ENCODE results near the gene SLC2A9.
"Not testable (repeated sequence)": the region's sequence is repeated elsewhere in the genome, so short reads cannot be mapped to it uniquely, and the experiment has no call there.

SLC2A9 gene

DNA sequence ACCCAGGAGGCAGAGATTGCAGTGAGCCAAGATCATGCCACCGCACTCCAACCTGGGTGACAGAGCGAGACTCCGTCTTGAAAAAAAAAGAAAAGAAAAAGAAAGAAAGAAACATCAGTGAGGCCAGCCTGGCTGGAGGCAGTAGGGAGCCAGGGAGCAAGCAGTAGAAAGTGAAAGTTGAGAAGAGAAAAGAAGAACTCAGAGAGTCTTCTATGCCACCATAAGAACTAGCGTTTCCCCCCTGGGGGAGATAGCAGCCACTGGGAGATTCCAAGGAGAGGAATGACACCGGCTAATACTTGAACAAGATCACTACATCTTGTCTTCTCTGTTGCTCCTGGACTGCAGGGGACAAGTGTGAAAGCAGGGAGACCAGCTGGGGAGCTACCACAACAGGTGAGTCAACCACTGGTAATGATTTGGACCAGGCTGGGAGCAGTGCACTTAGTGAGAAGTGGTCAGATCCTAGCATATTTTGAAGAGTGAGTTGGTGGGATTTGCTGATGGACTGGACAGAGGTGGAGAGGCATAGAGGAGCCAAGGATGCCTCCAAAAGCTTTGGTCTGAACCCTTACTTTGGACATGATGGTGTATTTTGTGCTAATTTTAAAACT lies 33.4 kb downstream of the SLC2A9 start:
- Histone ChIP-seq H3K4me1 (ENCODE audit: insufficient read depth, low read length) (no peaks in the 10 kb centered on the region), H3K36me3 (ENCODE audit: insufficient read depth, low read length) (no peaks in the 10 kb centered on the region), H3K9me3 (ENCODE audit: control insufficient read depth, insufficient read depth, low read length) (no peaks in the 10 kb centered on the region), H3K9ac (ENCODE audit: low read depth, low read length) (no peak overlapping the region)

DNA sequence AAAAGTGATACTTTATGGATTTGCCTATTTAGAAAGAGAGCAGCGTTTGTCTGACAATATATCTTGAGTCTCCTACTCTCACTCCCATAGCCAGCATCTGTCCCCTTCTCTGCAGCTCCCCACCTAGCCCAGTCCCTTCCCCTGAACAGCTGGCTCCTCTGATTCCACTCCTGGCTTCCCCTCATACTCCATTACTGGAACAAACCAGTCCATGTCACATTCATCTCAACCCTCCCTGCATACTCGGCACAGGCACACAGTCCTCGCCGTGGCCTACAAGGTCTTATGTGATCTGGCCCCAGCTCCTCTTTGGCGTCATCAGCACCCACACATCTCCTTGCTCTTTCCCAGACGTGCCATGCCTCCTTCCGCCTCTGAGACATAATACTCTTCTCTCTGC lies 36.7 kb downstream of the SLC2A9 start:
- H3K36me3 ChIP-seq (ENCODE audit: insufficient read depth, low read length) = no peaks in the 10 kb centered on the region
- no peak overlapping the region for H3K9ac ChIP-seq (ENCODE audit: low read depth, low read length)
- H3K9me3 ChIP-seq (ENCODE audit: control insufficient read depth, insufficient read depth, low read length) = no peaks in the 10 kb centered on the region
- H3K4me1 ChIP-seq (ENCODE audit: insufficient read depth, low read length) = peaks cover 2% of the 10 kb centered on the region; the same call in 1 of the 2 replicates

DNA sequence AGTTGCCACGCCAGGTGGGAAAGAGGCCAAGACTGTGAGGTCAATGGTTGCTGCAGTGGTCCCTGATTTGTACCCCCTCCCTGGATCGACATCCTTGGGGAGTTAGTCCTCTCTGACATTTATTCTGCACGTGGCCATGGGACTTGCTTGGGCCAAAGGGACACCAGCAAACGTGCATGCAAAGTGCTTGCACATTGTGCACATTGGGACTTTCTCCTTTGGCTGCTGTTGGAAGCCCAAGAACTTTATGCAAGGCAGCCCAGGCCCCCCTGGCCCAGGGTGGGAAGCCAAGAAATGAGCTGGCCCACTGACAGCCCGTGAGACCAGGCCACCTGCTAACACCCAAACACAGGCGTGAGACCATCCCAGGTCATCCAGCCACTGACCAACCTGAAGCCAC lies 38.1 kb downstream of the SLC2A9 start:
- Histone ChIP-seq H3K4me1 (ENCODE audit: insufficient read depth, low read length) (peaks cover 12% of the 10 kb centered on the region; the same call in 1 of the 2 replicates), H3K9ac (ENCODE audit: low read depth, low read length) (no peak overlapping the region), H3K9me3 (ENCODE audit: control insufficient read depth, insufficient read depth, low read length) (no peaks in the 10 kb centered on the region), H3K36me3 (ENCODE audit: insufficient read depth, low read length) (no peaks in the 10 kb centered on the region)

DNA sequence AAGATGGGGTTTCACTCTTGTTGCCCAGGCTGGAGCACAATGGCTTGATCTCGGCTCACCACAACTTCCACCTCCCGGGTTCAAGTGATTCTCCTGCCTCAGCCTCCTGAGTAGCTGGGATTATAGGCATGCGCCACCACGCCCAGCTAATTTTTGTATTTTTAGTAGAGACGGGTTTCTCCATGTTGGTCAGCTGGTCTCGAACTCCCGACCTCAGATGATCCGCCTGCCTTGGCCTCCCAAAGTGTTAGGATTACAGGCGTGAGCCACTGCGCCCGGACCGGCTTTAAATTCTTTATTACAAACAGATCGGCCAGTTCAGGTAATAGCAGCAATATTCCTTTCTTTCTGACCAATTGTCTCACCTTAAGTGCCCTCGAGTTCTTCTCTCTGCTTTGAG lies 39.4 kb downstream of the SLC2A9 start:
- H3K9ac ChIP-seq (ENCODE audit: low read depth, low read length); H3K36me3 ChIP-seq (ENCODE audit: insufficient read depth, low read length); H3K9me3 ChIP-seq (ENCODE audit: control insufficient read depth, insufficient read depth, low read length): not testable (repeated sequence)
- peaks cover 19% of the 10 kb centered on the region; the same call in 1 of the 2 replicates for H3K4me1 ChIP-seq (ENCODE audit: insufficient read depth, low read length)

DNA sequence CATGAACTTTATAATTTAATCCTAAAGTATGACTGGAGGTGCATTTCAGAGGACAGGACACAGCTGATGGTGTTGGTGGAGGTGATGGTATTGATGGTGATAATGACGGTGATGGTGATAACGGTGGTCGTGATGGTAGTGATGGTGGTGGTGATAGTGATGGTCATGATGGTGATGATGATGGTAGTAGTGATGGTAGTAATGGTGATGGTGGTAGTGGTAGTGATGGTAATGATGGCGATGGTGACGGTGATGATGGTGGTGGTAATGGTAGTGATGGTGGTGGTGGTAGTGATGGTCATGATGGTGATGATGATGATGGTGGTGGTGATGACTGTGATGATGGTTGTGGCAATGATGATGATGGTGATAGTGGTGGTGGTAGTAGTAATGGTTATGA lies 40.4 kb downstream of the SLC2A9 start:
- no peaks in the 10 kb centered on the region for H3K9me3 ChIP-seq (ENCODE audit: control insufficient read depth, insufficient read depth, low read length)
- no peak overlapping the region for H3K9ac ChIP-seq (ENCODE audit: low read depth, low read length)
- H3K36me3 ChIP-seq (ENCODE audit: insufficient read depth, low read length) = no peaks in the 10 kb centered on the region
- H3K4me1 ChIP-seq (ENCODE audit: insufficient read depth, low read length) = peaks cover 19% of the 10 kb centered on the region; the same call in 1 of the 2 replicates

DNA sequence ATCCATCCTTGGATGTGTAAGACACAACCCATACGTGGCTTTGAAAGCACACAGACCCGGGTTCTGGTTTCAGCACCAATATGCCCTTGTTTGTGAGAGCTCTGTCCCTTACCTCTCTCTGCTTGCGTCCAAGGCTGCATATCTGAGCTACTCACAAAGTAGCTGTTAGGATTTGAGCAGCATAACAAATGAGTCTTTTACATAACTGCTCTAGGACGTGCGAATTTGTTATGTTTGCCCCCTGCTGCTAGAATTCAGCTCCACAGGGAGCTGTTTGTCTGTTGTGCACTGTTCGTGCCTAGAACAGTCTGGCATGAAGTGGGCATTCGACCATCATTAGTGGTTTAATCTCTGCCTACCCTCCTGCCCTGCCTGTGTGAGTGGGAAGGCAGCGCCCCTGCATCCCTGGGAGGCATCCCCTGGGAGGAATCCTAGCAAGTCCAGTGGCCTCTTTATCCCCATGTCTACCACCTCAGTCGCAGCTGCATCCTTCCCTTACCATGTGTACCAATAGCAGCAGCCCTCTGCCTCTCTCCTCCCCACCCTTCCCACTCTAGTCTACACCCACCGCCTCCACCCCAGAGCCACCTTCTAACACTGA lies 42.1 kb downstream of the SLC2A9 start:
- Histone ChIP-seq H3K36me3 (ENCODE audit: insufficient read depth, low read length) (no peaks in the 10 kb centered on the region), H3K9me3 (ENCODE audit: control insufficient read depth, insufficient read depth, low read length) (no peaks in the 10 kb centered on the region), H3K9ac (ENCODE audit: low read depth, low read length) (no peak overlapping the region), H3K4me1 (ENCODE audit: insufficient read depth, low read length) (peaks cover 19% of the 10 kb centered on the region; the same call in 1 of the 2 replicates)

DNA sequence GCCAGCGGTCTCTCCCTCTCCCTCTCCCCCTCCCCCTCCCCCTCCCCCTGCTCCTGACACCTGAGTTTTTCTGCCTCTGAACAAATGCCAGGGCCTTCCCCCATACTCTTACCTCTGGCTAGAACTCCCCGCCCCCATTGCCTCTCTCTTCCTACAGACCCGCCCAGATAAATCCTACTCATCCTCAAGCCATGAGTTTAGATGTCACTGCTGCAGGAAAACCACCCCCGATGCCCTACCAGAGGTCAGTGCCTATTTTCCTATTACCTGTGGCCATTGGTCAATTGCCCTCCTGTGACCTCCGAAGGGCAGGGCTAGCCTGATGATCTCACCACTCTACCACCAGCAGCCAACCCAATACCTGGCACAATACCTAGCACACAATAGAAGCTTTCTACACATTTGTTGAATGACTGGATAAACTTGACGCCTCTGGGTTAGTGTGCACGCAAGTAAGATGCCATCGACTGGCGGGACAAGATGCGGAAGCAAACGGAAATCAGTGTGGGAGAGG lies 43.7 kb downstream of the SLC2A9 start:
- Histone ChIP-seq H3K4me1 (ENCODE audit: insufficient read depth, low read length) (peaks cover 19% of the 10 kb centered on the region; the same call in 1 of the 2 replicates), H3K36me3 (ENCODE audit: insufficient read depth, low read length) (no peaks in the 10 kb centered on the region)

DNA sequence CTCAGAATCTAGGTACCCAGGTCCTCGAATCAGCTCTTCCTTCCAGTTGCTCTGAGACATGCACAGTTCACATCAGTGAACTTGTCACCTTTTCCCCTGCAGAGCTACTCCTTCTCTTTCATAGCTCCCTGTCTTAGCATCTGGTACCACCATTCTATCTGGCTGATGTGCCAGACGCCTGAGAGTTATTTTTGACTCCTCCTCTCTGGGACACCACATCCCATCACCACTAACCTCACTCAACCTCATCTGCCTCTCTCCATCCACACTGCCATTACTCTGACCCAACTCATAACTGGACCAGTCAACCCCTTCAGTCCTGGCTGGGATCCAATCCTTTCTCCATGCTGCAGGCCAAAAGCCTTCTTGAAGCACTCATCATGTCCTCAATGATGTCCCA lies 44.5 kb downstream of the SLC2A9 start:
- H3K9ac ChIP-seq (ENCODE audit: low read depth, low read length) = no peak overlapping the region
- H3K9me3 ChIP-seq (ENCODE audit: control insufficient read depth, insufficient read depth, low read length) = no peaks in the 10 kb centered on the region
- peaks cover 19% of the 10 kb centered on the region; the same call in 1 of the 2 replicates for H3K4me1 ChIP-seq (ENCODE audit: insufficient read depth, low read length)
- H3K36me3 ChIP-seq (ENCODE audit: insufficient read depth, low read length) = no peaks in the 10 kb centered on the region

More for the DNA sequence above, 43.7 kb downstream of the SLC2A9 start:
- H3K9me3 ChIP-seq (ENCODE audit: control insufficient read depth, insufficient read depth, low read length) = no peaks in the 10 kb centered on the region
- H3K9ac ChIP-seq (ENCODE audit: low read depth, low read length) = no peak overlapping the region

DNA sequence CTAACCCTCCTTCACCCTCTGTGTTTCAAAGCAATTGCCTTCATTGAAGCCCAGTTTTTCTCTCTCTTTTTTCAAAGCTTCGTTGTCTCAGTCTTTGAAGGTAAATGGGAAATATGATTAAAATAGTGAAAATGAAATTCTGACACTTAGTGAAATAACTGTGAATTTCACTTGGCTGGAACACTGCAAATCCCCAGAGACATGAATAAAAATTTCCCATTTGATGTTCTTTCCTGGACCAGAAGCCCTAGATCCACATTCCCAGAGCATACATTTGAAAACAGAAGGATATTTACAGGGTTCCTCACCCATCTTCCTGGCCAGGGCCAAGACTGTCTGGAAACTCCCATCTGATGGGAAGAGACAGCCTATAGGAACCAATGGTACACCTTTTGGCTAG lies 45.0 kb downstream of the SLC2A9 start:
- no peaks in the 10 kb centered on the region for H3K36me3 ChIP-seq (ENCODE audit: insufficient read depth, low read length)
- no peak overlapping the region for H3K9ac ChIP-seq (ENCODE audit: low read depth, low read length)
- no peaks in the 10 kb centered on the region for H3K9me3 ChIP-seq (ENCODE audit: control insufficient read depth, insufficient read depth, low read length)
- H3K4me1 ChIP-seq (ENCODE audit: insufficient read depth, low read length) = peaks cover 19% of the 10 kb centered on the region; the same call in 1 of the 2 replicates

DNA sequence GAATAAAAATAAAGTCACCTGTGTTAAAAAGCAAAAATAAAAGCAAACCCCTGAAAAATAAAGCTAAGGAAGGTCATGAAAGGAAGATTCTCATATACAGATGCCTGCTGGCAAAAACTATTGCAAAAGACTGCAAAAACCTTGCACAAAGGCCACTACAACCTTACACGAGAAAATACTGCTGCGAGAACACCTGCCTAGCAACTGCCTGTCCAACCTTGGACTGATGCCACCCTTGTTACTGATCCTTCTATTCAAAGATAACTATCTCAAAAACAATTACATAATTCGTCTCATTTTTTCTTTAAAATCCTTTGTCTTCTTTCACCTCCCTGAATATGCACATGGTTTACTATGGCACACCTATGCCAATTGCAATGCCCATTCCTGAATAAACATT lies 49.6 kb downstream of the SLC2A9 start:
- Histone ChIP-seq H3K4me1 (ENCODE audit: insufficient read depth, low read length) (no peaks in the 10 kb centered on the region), H3K36me3 (ENCODE audit: insufficient read depth, low read length) (no peaks in the 10 kb centered on the region), H3K9ac (ENCODE audit: low read depth, low read length) (no peak overlapping the region), H3K9me3 (ENCODE audit: control insufficient read depth, insufficient read depth, low read length) (no peaks in the 10 kb centered on the region)

DNA sequence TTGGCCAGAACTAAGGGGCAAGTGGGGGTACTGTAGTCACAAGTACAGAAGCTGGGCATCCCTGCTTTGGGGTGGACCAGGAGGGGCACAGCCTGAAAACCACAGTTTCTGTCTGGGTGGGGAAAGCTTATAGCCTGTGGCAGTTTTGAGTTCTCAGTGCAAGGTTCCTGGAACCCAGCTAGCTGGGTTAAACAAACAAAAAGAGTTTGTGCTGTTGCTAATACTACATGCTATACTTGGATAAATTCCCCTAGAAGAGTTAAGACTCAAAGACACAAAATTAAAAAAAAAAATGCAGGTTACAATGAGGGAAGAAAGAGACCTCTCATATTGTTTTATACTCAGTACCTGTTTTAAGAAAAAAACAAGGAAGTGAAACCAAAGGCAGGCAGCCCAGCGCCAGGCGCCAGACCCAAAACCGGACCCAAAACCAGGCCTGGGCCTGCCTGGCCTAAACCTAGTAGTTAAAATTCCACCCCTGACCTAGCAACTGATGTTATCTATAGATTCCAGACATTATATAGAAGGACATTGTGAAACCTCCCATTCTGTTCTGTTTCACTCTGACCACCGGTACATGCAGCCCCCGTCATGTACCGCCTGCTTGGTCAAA lies 50.8 kb downstream of the SLC2A9 start:
- no peaks in the 10 kb centered on the region for H3K4me1 ChIP-seq (ENCODE audit: insufficient read depth, low read length)
- H3K9me3 ChIP-seq (ENCODE audit: control insufficient read depth, insufficient read depth, low read length) = no peaks in the 10 kb centered on the region
- no peaks in the 10 kb centered on the region for H3K36me3 ChIP-seq (ENCODE audit: insufficient read depth, low read length)
- H3K9ac ChIP-seq (ENCODE audit: low read depth, low read length) = no peak overlapping the region

DNA sequence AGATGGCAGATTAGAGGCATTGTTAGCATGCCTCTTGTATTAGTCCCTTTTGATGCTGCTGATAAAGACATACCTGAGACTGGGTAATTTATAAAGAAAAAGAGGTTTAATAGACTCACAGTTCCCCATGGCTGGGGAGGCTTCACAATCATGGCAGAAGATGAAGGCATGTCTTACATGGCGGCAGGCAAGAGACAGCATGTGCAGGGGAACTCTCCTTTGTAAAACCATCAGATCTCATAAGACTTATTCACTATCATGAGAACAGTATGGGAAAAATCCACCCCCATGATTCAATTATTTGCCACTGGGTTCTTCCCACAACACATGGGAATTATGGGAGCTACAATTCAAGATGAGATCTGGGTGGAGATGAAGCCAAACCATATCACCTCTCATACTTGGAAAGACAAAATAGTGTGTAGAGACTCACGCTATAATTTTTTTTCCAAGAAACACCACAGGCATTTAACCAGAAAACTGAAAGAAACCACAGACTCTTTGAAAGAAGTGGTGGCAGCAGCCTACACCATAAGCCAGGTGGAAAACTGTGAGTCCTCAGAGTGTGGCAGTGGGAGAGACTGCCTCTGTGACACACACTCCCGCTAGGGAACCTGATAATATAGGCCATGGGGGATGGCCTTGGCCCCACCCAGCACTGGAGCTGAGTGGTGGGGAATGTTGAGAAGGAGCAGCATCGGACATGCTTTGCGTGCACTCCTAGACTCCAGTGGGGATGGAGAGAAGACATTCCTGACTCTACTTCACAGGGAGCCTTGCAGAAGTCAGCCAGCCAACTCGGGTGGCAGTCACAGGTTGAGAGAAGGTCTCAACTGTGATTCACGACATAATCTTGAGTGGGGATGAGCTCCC lies 51.5 kb downstream of the SLC2A9 start:
- no peak overlapping the region for H3K9ac ChIP-seq (ENCODE audit: low read depth, low read length)
- no peaks in the 10 kb centered on the region for H3K4me1 ChIP-seq (ENCODE audit: insufficient read depth, low read length)
- H3K36me3 ChIP-seq (ENCODE audit: insufficient read depth, low read length) = no peaks in the 10 kb centered on the region
- no peaks in the 10 kb centered on the region for H3K9me3 ChIP-seq (ENCODE audit: control insufficient read depth, insufficient read depth, low read length)

DNA sequence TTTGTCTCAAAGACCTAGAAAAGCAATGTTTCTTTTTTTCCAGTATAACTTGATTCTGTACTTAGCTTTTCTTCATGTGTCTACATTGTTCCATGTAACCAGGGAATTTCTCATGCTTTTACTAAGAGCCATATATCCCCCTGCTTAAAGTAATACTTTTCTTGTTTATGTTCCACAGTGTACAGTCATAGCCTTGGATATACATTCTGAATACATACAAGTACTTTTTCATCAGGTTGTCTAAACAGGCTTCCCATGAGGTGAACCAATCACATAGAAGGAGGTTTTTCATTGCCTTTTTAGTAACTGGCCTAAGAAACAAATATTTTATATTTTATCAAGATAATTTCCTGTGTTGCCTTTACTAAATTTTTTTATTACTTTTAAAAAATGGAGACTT lies 52.8 kb downstream of the SLC2A9 start:
- Histone ChIP-seq H3K9ac (ENCODE audit: low read depth, low read length) (no peak overlapping the region), H3K36me3 (ENCODE audit: insufficient read depth, low read length) (no peaks in the 10 kb centered on the region), H3K9me3 (ENCODE audit: control insufficient read depth, insufficient read depth, low read length) (no peaks in the 10 kb centered on the region), H3K4me1 (ENCODE audit: insufficient read depth, low read length) (no peaks in the 10 kb centered on the region)

DNA sequence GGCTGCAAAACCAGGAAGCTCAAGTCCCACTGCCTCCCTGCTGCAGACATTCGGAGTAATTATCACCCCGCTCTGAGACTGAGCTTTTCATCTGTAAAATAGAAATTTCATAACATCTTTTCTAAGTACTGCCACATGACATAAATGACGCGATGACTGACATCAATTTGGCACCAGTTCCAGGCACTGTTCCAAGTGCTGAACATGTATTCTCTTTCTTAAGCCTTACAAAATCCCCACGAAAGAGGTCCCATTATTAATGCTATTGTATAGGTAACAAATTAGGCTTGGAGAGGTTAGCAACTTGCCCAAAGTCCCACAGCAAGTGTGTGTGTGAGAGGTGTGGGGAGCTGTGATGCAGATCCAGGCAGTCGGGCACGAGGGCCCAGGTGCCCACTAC lies 56.4 kb downstream of the SLC2A9 start:
- no peaks in the 10 kb centered on the region for H3K4me1 ChIP-seq (ENCODE audit: insufficient read depth, low read length)
- no peaks in the 10 kb centered on the region for H3K9me3 ChIP-seq (ENCODE audit: control insufficient read depth, insufficient read depth, low read length)
- H3K36me3 ChIP-seq (ENCODE audit: insufficient read depth, low read length) = no peaks in the 10 kb centered on the region
- no peak overlapping the region for H3K9ac ChIP-seq (ENCODE audit: low read depth, low read length)
